ENCODE data around the gene ENTPD1.

Gene ENTPD1

DNA sequence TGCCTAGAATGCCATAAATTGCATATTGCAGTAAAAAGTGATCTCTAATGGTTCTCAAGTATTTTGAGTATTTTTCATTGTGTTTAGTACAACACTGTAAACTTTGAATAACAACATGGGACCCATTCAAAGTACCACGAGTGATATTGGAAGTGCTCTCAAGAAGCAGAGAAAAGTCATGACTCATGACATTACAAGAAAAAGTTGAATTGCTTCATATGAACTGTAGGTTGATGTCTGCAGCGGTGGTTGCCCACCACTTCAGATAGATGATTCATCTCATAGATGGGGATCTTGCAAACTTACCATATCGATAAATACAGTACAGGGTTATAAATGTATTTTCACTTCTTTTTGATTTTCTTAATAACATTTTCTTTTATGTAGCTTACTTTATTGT, 33.9 kb downstream of the ENTPD1 start:
- TF ChIP-seq EZH2 (optimal IDR thresholded peaks at IDR 0.05; ENCODE audit: low read depth, low read length), result no peak
- TF ChIP-seq EZH2phosphoT487 (IDR thresholded peaks at IDR 0.05; ENCODE audit: low read length), result no peak
- TF ChIP-seq, protein P1, sequence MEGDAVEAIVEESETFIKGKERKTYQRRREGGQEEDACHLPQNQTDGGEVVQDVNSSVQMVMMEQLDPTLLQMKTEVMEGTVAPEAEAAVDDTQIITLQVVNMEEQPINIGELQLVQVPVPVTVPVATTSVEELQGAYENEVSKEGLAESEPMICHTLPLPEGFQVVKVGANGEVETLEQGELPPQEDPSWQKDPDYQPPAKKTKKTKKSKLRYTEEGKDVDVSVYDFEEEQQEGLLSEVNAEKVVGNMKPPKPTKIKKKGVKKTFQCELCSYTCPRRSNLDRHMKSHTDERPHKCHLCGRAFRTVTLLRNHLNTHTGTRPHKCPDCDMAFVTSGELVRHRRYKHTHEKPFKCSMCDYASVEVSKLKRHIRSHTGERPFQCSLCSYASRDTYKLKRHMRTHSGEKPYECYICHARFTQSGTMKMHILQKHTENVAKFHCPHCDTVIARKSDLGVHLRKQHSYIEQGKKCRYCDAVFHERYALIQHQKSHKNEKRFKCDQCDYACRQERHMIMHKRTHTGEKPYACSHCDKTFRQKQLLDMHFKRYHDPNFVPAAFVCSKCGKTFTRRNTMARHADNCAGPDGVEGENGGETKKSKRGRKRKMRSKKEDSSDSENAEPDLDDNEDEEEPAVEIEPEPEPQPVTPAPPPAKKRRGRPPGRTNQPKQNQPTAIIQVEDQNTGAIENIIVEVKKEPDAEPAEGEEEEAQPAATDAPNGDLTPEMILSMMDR (IDR thresholded peaks at IDR 0.05; ENCODE audit: low read length), result no peak
- no peaks in the 10 kb centered on the region for H3K27me3 ChIP-seq (replicated peaks; ENCODE audit: insufficient read depth, low read length)
- no peaks in the 10 kb centered on the region for H4K20me1 ChIP-seq (ENCODE audit: insufficient read depth, low read length)
- no peaks in the 10 kb centered on the region for H3K9me2 ChIP-seq (replicated peaks; ENCODE audit: insufficient read depth, low read length)
- H3K9ac ChIP-seq (ENCODE audit: low read length), result no peak overlapping the region
- H3F3A ChIP-seq (ENCODE audit: insufficient read depth, low read length), result no peaks in the 10 kb centered on the region
- H3K4me3 ChIP-seq (ENCODE audit: low read length), result no peak overlapping the region
- H3K4me2 ChIP-seq (ENCODE audit: low read depth, low read length), result no peak overlapping the region
- no peak for DNase-seq
- H3K36me3 ChIP-seq (replicated peaks; ENCODE audit: insufficient read depth, low read length), result no peaks in the 10 kb centered on the region
- no peak overlapping the region for H2AFZ ChIP-seq (ENCODE audit: low read length)
- H3K79me2 ChIP-seq (ENCODE audit: low read length), result no peaks in the 10 kb centered on the region
- no peak overlapping the region for H3K27ac ChIP-seq (ENCODE audit: low read length)
- H3K9me3 ChIP-seq (replicated peaks; ENCODE audit: insufficient read depth, low read length), result no peaks in the 10 kb centered on the region
- peaks cover under 1% of the 10 kb centered on the region for H3K4me1 ChIP-seq (ENCODE audit: low read length)

DNA sequence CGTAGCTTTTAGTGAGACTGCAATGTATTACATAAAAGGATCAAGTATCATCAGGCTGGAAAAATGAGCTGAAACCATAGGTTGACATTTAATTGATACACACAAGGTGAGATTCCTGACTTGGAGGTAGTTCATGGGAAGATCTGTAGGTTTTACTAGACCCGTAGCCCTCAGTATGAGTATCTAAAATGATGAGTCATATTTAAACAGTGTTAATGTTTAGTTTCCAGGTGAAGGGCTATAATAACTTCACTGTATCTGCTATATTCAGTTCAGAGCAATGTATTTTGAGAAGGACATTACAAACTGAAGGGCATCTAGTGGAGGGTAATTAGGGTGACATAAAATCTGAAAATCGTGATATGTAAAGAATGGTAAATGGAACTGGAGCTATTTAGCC, 35.0 kb downstream of the ENTPD1 start:
- no peak for DNase-seq
- Histone ChIP-seq H3K79me2 (ENCODE audit: low read length) (no peaks in the 10 kb centered on the region), H3K4me3 (ENCODE audit: low read length) (no peak overlapping the region), H4K20me1 (ENCODE audit: insufficient read depth, low read length) (no peaks in the 10 kb centered on the region), H3K4me2 (ENCODE audit: low read depth, low read length) (no peak overlapping the region), H3K36me3 (replicated peaks; ENCODE audit: insufficient read depth, low read length) (no peaks in the 10 kb centered on the region), H2AFZ (ENCODE audit: low read length) (no peak overlapping the region), H3F3A (ENCODE audit: insufficient read depth, low read length) (no peaks in the 10 kb centered on the region), H3K27ac (ENCODE audit: low read length) (no peak overlapping the region), H3K4me1 (ENCODE audit: low read length) (no peaks in the 10 kb centered on the region), H3K27me3 (replicated peaks; ENCODE audit: insufficient read depth, low read length) (no peaks in the 10 kb centered on the region), H3K9me2 (replicated peaks; ENCODE audit: insufficient read depth, low read length) (no peaks in the 10 kb centered on the region), H3K9me3 (replicated peaks; ENCODE audit: insufficient read depth, low read length) (no peaks in the 10 kb centered on the region), H3K9ac (ENCODE audit: low read length) (no peak overlapping the region)
- TF ChIP-seq, protein P1 (IDR thresholded peaks at IDR 0.05; ENCODE audit: low read length), result no peak
- TF ChIP-seq EZH2 (optimal IDR thresholded peaks at IDR 0.05; ENCODE audit: low read depth, low read length) (no peak), EZH2phosphoT487 (IDR thresholded peaks at IDR 0.05; ENCODE audit: low read length) (no peak)

DNA sequence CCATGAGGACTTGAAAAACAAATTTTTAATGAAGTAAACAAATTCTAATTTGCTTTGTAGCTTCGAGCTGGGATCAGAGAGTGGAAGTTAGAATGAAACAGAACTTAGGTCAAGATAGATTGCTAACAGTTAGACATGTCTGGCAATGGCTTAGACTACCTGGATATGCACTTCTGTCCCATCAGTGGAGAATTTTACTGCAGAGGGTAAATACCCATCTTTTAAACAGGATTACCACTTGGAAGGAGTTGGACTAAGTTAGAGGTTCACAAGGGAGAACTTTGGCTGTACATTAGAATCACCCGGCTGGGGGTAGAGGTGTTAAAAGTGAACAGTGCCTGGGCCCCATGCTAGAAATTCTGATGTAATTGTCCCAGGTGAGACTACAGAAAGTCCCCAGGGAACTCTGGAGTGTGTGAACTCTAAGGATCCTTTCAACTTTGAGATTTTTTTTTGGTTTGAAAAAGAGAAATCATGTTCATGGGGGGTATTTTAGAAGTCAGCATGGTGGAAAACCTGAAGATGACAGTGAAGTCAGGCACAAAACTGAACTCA, 35.5 kb downstream of the ENTPD1 start:
- no peak overlapping the region for H3K9ac ChIP-seq (ENCODE audit: low read length)
- no peaks in the 10 kb centered on the region for H3K9me3 ChIP-seq (replicated peaks; ENCODE audit: insufficient read depth, low read length)
- no peaks in the 10 kb centered on the region for H3K36me3 ChIP-seq (replicated peaks; ENCODE audit: insufficient read depth, low read length)
- H4K20me1 ChIP-seq (ENCODE audit: insufficient read depth, low read length), result no peaks in the 10 kb centered on the region
- no peak overlapping the region for H2AFZ ChIP-seq (ENCODE audit: low read length)
- no peaks in the 10 kb centered on the region for H3K4me1 ChIP-seq (ENCODE audit: low read length)
- DNase-seq, result no peak
- H3K4me3 ChIP-seq (ENCODE audit: low read length), result no peak overlapping the region
- H3F3A ChIP-seq (ENCODE audit: insufficient read depth, low read length), result no peaks in the 10 kb centered on the region
- H3K27me3 ChIP-seq (replicated peaks; ENCODE audit: insufficient read depth, low read length), result no peaks in the 10 kb centered on the region
- no peaks in the 10 kb centered on the region for H3K9me2 ChIP-seq (replicated peaks; ENCODE audit: insufficient read depth, low read length)
- no peaks in the 10 kb centered on the region for H3K79me2 ChIP-seq (ENCODE audit: low read length)
- no peak overlapping the region for H3K4me2 ChIP-seq (ENCODE audit: low read depth, low read length)
- H3K27ac ChIP-seq (ENCODE audit: low read length), result no peak overlapping the region
- no peak for TF ChIP-seq EZH2 (optimal IDR thresholded peaks at IDR 0.05; ENCODE audit: low read depth, low read length)
- TF ChIP-seq, protein P1 (IDR thresholded peaks at IDR 0.05; ENCODE audit: low read length), result no peak
- no peak for TF ChIP-seq EZH2phosphoT487 (IDR thresholded peaks at IDR 0.05; ENCODE audit: low read length)

Measured in MM.1S (cell line).